ENCODE results near the gene SPATA46.
"Not testable (repeated sequence)": the region's sequence is repeated elsewhere in the genome, so short reads cannot be mapped to it uniquely, and the experiment has no call there.

The SPATA46 gene

DNA sequence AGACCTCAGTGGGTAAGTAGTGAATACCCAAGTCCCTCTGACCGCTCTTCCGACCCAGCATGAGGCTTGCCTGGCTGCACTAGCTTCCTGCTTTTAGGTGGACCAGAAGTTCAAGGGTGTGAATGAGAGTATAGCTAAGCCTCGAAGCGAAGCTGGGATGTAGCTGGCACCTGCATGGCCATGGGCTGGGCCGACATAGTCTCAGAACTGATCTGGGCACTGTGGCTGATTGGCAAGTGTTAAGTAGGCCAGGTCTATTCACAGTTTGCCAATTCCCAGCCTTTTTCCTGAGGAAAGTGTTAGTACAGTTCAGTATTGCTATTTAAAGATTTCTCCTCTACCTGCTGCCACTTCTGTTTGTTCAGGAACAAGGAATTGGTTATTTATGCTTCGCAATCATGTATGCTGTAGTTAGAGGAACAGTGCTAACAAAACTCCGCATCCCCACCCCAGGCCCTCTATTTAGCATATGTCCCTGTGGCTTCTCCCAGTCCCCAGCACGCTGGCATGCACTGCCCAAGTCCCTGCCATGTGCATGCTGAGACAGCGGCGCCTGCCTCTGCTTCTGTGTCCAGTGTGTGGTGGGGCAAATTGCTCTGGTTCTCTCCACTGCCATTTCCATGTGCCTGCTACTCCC, 16.3 kb downstream of the SPATA46 start:
- in situ Hi-C loops (cut with HindIII; ENCODE audit: low sequenced_read_pairs): no loop called here

DNA sequence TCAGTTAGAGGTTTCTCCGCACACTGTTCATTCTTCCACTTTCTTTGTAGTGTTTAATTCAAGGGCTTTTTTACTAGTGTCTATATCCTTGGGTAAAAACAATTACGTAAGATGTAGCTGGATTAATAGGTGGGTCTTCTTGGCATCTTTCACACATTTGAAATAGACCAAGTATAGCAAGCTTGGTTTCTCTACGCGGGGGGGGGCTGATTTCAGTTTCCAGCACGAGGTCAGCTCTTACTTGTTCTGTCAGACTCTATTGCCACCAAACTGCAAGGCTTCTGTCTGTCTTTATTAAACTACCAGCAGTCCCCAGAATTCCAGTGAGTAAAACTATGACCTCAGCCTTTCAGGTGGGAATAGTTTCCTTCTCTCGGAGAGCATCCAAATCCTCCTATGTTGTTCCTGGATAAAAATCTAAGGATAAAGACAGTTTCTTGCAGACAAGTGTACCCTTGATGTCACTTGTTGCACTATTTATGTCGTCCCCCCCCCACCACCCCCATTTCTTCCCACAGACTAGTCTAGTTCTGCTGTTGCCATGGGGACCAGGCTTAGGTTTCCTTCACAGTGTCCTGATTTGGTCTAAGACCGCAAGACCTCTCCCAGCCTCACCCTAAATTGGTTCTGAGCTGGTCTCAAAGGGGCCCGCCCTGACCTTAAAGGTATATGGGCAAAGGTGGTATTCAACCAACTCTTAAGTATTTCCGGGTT, 17.0 kb downstream of the SPATA46 start:
- in situ Hi-C loops (cut with HindIII; ENCODE audit: low sequenced_read_pairs): no loop called here

DNA sequence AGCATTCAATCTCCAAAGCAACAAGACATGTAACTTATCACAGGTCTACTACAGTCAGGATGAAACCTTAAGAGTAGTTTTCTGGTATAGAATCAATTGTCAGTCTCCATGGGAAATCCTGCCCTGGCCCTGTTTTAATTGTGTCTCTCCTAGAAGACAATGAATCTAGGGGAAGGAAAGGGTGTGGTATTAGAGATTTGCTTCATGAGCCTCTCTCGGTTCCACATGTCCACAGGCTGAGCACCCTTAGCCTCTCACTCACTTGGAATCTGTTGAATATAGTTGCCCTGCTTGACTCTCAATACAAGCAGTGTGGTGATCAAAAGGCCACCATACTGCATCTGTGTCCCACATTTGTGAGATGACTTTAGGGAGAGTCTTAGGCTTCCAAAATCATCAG, 17.7 kb downstream of the SPATA46 start:
- in situ Hi-C loops (cut with HindIII; ENCODE audit: low sequenced_read_pairs): no loop called here

DNA sequence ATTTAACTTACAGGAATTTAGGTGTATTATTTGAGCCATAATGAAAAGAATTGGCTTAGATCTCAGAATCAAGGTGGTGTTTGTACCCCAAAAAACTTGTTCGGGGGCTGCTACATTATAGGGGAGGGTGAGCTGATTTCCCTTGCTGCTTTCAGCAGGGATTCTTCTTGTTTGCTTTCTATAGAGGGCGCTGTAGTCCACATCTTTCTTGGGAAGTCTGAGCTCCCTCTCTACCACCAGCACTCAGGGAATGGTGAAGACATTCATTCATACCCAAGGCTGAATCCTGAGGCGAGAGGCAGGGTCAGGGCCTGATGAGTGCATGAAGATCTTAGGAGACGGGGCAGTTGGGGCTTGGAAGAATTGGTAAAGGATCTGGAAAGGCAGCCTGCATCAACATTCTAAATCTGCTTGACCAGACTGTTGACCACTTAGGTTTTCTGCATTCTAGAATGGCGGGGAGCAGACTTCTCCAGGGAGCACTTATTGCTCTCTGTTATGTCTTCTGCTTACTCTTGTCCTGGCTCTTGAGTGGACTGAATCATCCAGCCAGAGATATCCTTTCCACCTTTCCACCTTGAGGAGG, 18.9 kb downstream of the SPATA46 start:
- in situ Hi-C loops (cut with HindIII; ENCODE audit: low sequenced_read_pairs): no loop called here

DNA sequence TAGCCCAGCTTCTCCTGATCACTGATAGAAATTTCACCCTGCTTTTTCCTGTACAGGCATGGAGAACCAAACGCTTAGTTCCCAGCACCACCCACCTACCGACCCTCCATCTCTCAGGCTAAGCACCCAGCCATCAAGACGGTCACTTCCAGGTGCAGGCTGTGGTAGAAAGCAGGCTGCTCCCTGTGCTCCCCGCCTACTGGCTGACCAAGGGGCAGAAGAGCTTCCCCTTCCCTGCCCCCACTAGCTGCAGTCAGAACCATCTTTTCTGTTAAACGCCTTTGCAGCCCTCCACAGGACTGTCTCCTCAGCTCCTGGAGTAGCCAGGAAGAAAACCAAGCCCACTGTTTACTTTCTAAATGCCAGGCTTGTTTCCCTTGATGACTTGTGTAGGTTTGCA, 23.0 kb downstream of the SPATA46 start:
- in situ Hi-C loops (cut with HindIII; ENCODE audit: low sequenced_read_pairs): no loop called here

DNA sequence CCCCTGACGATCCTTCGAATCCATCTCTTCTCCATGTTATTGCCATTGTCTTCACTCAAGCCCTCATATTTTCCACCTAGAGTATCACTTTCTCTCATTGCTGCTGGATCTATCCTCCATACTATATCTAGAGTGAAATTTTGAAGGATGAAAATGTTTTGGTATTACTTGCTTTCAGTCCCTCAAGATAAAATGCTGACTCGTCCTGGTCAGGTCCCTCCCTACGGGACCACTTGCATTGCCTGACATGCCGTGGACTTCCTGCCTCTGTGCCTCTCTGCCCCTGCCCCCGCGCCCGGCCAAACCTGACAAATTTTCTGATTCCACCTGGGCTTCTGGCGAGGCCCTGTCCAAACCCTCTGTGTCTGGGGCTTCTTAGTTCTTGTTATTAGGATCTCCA, 23.6 kb downstream of the SPATA46 start:
- in situ Hi-C loops (cut with HindIII; ENCODE audit: low sequenced_read_pairs): no loop called here

DNA sequence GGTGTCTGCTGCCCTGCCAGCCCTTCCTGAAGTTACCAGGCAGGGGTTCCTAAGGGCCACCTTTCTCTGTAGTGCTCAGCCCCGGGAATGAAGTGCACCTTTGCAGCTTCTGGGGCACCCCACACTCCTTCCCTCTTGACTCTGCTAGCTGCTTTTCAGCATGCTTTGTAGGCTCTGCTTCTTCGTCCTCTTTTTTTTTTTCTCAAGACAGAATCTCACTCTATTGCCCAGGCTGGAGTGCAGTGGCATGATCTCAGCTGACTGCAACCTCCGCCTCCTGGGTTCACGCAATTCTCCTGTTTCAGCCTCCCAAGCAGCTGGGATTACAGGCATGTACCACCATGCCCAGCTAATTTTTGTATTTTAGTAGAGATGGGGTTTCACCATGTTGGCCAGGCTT, 24.8 kb downstream of the SPATA46 start:
- in situ Hi-C loops (cut with HindIII; ENCODE audit: low sequenced_read_pairs): not testable (repeated sequence)

DNA sequence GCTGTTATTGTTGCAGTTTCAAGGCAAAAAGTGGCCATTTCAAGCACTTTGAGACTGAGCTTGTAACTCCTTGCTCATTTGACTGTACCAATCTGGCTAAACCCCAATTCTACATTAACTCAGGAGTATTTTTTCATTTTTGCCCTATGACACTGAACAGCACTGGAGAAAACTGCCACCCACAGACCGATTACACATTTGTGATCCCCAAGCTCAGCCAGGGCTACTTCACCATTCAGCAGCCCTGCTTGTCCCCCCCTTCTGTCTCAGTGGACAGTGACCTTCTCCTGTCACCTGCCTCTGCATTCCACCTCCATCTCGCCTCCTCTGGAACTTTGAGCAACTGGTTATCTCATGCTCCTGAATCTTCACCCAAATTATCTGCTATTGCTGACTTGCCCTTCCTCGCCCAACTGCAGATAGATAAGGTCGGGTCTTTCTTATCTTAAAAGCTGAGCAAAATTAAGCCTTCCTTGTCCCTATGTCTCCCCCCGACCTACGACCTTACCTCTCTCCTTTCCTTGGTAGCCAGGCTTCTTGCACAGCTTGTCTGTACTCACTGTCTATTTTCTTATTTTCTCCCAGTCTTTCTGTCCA, 25.3 kb downstream of the SPATA46 start:
- in situ Hi-C loops (cut with HindIII; ENCODE audit: low sequenced_read_pairs): no loop called here

DNA sequence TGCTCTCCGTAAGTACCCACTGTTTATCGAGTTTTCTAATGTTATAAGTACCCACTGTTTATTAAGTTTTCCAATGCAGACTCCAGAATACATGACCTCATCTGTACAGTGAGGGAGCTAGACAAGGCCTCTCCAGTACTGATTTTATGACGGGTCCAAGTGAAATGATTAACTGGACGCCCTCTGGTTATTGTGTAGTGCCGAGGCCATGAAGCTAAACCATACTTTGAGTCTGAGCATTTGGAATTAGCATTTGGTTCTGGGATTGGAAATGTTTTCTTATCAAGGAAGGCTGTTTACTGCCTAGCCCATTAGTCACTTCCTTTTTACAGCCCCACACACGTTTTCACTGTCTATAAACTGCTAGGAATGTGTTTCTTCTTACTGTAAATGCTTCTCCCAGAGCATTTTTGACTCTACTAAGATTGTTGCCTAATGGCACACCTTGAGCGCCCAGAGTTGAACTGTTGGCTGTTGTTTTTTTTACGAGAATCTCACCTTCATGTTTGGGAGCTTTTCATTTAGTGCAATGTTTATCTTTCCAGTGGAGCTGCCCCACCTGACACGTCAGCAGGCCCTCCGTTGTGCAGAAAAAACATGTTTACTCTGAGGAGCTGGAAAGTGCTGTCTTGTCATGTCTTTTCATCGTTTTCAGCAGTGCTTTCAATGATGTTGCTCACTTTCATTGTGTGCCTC, 26.9 kb downstream of the SPATA46 start:
- in situ Hi-C loops (cut with HindIII; ENCODE audit: low sequenced_read_pairs): no loop called here

DNA sequence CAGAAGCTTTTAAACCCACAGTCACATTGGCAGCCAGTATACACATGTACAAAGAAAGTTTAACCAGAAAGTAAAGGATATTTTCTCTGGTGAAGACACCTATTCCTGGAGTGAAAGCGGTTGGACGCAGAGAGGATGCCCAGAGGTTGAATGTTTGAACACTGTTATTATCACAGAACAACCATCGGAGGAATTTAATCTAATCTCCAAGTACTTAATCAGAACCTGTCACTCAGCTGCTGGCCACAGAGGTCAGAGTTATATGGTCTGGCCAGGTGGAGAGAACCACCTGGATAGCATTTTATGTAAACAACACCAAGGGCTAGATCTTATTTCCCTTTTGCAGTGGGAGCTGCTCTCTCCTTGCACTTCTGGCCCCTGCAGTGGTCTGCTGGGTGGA, 29.4 kb downstream of the SPATA46 start:
- in situ Hi-C loops (cut with HindIII; ENCODE audit: low sequenced_read_pairs): no loop called here

DNA sequence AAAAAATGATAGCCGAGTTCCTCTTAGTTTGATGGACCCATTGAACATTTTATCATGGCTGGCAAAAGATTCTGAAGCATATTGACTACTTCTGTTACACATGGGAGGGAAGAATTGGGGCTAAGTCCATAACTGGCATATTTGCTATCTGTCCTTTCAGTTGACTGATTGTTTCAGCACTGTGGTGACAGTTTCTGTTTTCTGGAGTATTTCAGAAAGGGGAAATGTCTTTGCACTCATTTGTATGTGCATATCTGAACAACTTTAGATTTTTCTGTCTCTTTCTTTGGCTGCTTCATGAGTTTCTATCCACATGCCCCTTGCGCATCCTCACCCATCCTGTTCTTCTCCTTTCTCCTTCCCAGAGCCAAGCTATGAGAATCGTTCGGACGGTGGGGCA, 33.2 kb downstream of the SPATA46 start:
- in situ Hi-C loops (cut with HindIII; ENCODE audit: low sequenced_read_pairs): no loop called here

DNA sequence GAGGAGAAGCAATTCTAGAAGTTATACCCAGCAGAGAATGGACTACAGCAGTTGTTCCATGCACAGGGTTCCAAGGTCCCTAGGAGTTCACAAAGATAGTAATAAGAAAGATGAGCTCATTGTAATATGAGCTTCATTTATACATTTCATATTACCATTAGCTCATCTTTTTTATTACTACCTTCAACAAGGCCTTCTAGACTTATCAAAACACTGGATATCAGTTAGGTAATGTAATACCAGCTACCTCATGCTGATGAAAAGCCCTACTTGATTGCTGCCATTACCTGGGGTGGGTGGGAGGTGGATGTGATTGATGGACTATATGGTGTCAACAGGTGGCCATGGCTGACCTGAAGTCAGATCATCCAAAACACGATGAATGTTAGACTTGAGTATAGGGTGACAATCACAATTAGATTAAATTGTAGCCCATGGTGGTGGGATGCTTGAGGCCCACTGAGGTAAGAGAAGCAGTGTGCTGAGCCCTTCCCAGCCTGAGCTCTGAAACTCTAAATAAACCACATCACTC, 34.1 kb downstream of the SPATA46 start:
- in situ Hi-C loops (cut with HindIII; ENCODE audit: low sequenced_read_pairs): no loop called here

DNA sequence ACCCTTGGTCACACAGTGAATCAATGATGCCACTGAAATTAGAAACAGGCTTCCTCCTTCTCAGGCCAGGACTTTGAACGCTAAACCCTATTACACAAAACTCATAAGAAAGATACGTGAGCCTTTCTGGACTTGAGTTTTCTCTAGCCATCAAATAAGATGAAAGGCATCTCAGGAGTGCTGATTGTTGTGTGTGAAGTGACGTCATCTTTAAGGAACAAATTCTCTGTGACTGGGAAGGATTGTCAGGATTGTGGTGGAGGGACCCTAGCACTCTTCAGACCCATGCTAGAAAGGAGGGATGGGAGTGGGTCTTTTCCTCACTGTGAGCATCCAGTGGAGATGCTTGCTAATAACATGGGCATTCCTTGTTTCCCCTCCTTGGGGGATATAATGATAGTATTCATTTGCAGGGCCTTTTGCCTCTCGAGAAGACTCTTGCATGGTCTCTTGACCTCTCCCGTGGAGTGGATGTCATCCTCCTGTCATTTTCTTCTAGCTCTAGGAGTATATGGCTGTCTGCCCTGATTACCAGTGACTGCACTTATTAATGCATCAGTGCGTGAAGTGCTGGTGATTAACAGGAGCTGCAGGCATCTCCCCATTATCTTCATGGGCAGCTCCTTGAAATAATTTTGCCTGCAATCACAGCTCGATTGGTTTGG, 39.9 kb downstream of the SPATA46 start:
- in situ Hi-C loops (cut with HindIII; ENCODE audit: low sequenced_read_pairs): no loop called here

DNA sequence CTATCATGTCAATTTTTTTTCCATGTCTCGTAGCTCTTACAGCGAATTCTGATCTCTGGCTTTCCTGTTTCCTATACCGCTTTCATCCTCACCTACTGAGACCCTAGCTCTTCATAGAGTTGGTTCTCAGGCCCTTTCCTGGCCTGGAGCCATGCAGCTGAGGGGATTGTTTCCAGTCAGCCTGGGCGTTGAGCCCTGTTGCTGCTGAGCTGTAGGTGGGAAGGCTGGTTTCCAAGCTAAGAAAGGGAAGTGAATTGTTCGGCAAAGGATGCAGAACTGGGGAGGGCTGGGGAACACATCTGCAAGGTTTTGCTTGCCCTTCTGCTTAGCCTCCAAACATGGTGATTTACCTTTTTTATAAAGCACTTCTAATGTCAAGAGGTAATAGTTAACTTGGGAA, 41.5 kb downstream of the SPATA46 start:
- in situ Hi-C loops (cut with HindIII; ENCODE audit: low sequenced_read_pairs): no loop called here

DNA sequence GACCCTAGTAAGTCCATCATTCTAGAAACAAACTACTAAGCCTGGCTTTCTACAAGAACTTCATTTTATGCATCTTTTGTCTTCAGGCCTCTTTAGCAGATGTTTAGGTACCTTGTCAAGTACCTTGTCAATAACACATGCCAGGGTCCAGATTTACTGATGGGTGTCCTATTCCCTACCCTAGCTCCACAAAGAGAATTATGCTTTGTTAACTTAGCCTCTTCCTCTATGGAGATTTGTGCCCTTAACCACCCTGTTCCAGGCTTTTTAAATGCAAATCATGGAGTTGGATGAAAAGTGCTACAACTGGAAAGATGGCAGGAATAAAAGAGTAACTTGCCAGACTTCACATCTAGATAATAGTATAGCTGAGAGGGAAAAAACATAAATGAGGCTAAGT, 42.7 kb downstream of the SPATA46 start:
- in situ Hi-C loops (cut with HindIII; ENCODE audit: low sequenced_read_pairs): no loop called here

DNA sequence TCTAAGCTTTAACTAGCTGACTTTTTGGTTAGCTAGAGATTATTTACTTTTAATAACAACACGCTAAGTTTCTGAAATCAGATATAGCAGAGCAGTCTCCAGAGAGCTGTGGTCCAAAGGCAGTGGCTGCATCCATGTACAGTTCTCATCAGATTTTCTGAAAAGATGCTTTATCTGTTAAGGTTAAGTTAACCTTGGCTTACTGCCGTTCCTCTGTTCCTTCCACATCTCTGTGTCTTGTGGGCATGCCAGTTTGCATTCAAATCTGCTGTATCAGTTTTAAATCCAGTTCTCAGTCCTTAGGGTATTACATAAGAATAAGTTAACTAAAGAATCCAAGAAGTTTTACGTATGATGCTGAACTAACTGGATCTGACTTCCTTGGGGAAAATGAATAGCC, 46.8 kb downstream of the SPATA46 start:
- in situ Hi-C loops (cut with HindIII; ENCODE audit: low sequenced_read_pairs): no loop called here

DNA sequence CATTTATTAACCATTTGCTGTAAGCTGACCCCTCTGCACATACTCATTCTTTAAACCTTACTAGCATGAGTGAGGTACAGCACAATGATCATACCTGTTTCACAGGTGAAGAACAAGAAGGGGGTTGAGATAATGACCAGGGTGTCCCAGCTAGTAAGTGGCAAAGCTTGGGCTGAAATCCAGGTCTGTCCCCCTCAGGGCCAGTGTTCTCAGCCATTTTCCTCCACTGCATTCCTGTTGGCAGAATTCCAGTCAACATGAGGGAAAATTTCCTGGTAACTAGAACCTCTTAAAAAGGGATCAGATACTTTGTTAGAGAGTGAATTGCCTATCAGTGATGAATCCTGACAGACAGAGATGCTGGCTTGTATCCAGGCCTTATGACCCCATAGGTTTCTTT, 48.1 kb downstream of the SPATA46 start:
- in situ Hi-C loops (cut with HindIII; ENCODE audit: low sequenced_read_pairs): no loop called here

DNA sequence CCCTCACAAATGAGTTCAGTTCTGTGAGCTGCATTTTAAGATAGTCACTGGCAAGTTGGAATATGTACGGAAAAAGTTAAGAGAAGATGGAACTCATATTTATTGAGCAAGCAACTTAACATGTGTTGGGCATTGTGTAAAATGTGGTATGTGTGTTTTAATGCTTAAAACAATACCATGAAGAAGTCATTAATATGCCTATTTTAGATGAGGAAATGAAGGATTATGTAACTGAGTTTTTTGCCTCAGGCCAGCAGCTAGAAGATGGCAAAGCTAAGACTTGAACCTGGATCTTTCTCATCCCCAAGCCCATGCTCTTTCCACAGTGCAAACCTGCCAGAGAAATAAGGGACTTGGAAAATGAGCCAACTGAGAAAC, 48.9 kb downstream of the SPATA46 start:
- in situ Hi-C loops (cut with HindIII; ENCODE audit: low sequenced_read_pairs): no loop called here

DNA sequence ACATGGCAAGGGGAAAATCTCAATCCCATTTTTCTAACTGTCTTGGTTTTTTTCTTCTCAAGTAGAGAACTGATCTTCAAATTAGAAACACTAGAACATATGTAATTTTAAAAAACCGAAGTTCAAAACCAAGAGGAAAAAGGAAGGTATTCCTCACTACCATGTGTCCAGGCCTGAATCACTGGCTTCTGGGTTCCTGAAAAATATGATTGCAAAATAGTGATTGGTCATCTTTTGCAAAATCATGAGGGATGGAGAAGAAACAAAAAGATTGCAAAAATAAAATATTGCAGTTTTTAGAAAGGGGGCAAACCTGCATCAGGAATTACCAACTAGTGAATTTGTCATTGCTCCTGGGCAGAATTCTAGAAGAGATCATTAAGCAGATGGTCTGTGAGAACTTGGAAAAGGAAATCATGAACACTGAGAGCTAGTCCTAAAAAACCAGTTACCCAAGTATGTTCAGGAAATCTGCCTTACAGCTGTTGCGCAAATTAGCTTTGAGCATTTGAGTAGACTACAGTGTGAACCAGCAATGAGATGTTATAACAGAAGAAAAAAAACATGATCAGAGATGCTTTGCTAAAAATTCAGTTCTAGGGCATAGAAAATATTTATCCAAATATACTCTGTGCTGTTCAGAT, 49.4 kb downstream of the SPATA46 start:
- in situ Hi-C loops (cut with HindIII; ENCODE audit: low sequenced_read_pairs): no loop called here

DNA sequence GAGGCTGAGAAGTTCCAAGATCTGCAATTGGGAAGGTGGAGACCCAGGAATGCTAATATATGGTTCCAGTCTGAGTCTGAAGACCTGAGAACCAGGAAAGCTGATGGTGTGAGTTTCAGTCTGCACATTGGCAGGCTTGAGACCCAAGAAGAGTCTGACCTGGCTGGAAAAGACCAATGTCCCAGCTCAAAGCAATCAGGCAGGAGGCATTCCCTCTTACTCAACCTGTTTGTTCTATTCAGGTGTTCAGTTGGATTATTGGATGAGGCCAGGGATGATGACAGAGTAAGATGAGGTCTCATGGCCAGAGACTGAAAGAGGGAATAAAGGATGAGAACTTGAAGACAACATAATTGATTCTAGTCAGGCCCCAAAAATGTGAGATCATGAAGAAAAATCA, 50.1 kb downstream of the SPATA46 start:
- in situ Hi-C loops (cut with HindIII; ENCODE audit: low sequenced_read_pairs): no loop called here

Measured in endothelial cell of hepatic sinusoid (primary cell).